ENCODE data around the gene MAST4. TPM values are rescaled to one million over a fixed set of nuclear protein-coding genes. Genes with fewer than 3 reads are reported as not detected.

Gene MAST4
- total and polyA plus RNA-seq, 5 experiments from 2014 or later = 4.5 to 19.4 (median 10.3) TPM

DNA sequence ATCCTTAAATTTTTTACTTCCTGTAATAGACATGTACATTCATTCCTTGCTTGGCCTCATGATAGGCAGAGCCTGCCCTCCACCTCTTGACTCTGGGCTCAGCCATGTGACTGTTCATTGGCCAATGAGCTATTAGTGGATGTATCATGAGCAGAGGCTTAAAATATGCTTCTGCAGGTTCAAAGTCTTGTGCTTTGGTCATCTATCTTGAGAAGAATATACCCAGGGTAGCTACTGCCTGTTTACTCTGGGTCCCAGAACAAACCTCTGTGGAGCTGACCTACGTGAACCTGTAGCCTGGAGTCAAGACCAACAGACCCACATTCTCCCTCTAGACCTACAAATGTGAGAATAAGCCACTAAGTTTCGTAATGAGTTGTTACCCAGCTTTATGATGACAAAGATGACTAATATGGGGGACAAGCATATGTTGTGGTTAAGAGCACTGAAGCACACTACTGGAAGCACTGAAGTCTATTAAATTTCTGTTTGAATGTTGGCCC is 244.4 kb downstream of the MAST4 start:
- Mint-ChIP-seq H3K4me3 (no peak overlapping the region), H3K27ac (no peak overlapping the region), H3K9me3 (peaks cover 0 to 4% (median 0%) of the 10 kb centered on the region in 9 donors), H3K36me3 (no peaks in the 10 kb centered on the region), H3K4me1 (peaks cover 0 to 3% (median 0%) of the 10 kb centered on the region in 4 donors), H3K27me3 (peaks cover 0 to 9% (median 7%) of the 10 kb centered on the region in 5 donors)
- ATAC-seq = no peak
- no peak for DNase-seq
- POLR2A ChIA-PET = no interaction called here

DNA sequence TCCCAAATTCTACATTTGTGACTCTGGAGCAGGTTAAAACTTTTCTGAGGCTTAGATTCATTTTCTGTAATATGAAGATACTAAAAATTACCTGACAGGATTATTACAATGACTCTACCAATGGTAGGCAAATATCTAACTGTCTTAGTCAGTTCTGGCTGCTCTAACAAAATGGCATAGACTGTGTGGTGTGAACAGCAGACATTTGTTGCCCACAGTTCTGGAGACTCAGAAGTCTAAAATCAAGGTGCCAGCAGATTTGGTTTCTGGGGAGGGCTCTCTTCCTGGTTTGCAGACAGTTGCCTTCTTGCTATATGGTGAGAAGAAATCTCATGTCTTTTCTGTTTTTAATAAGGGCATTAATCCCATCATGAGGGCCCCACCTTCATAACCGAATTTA is 245.1 kb downstream of the MAST4 start:
- ATAC-seq = no peak
- H3K27ac Mint-ChIP-seq = no peak overlapping the region
- no peaks in the 10 kb centered on the region for H3K36me3 Mint-ChIP-seq
- H3K9me3 Mint-ChIP-seq = peaks cover 0 to 4% (median 0%) of the 10 kb centered on the region in 9 donors
- peaks cover 0 to 3% (median 0%) of the 10 kb centered on the region in 4 donors for H3K4me1 Mint-ChIP-seq
- H3K4me3 Mint-ChIP-seq = no peak overlapping the region
- H3K27me3 Mint-ChIP-seq = peaks cover 0 to 8% (median 7%) of the 10 kb centered on the region in 5 donors
- POLR2A ChIA-PET = no interaction called here
- no peak for DNase-seq

DNA sequence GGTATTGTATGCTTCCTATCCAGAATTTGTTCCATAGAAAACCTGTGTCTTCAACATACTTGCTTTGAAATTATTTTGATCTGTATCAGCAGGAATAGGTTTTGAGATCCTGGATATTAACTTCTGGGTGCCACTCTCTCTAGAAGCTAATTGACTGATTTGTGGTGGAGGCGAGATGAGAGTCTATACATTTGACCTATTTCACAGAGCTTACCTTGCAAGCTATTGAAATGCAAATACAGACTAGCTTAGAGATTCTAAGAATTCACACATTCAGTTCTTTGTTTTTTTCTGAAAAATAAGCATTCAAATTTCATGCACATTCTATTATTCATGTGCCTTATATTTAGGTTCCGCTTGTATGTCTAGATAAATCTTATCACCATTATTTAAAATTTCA is 246.3 kb downstream of the MAST4 start:
- no peaks in the 10 kb centered on the region for H3K36me3 Mint-ChIP-seq
- peaks cover 0 to 4% (median 0%) of the 10 kb centered on the region in 9 donors for H3K9me3 Mint-ChIP-seq
- no peak for DNase-seq
- no peak for ATAC-seq
- peaks cover 0 to 3% (median 0%) of the 10 kb centered on the region in 4 donors for H3K4me1 Mint-ChIP-seq
- no peak overlapping the region for H3K4me3 Mint-ChIP-seq
- POLR2A ChIA-PET = interaction anchor here (0.6 kb wide), 1 partner anchor 69 kb away, joined by 3 read pairs; no protein-coding TSS in a partner anchor
- H3K27ac Mint-ChIP-seq = no peak overlapping the region
- peaks cover 0 to 11% (median 7%) of the 10 kb centered on the region in 5 donors for H3K27me3 Mint-ChIP-seq

GRCh38 chr5:66843065-66843464 is 246.9 kb downstream of the MAST4 start:
- no peak for DNase-seq
- Mint-ChIP-seq H3K27ac (no peak overlapping the region), H3K36me3 (no peaks in the 10 kb centered on the region), H3K27me3 (peaks cover 0 to 11% (median 7%) of the 10 kb centered on the region in 5 donors), H3K4me1 (peaks cover 0 to 3% (median 0%) of the 10 kb centered on the region in 4 donors), H3K9me3 (peaks cover 0 to 4% (median 0%) of the 10 kb centered on the region in 9 donors), H3K4me3 (no peak overlapping the region)
- POLR2A ChIA-PET = no interaction called here
- no peak for ATAC-seq

DNA sequence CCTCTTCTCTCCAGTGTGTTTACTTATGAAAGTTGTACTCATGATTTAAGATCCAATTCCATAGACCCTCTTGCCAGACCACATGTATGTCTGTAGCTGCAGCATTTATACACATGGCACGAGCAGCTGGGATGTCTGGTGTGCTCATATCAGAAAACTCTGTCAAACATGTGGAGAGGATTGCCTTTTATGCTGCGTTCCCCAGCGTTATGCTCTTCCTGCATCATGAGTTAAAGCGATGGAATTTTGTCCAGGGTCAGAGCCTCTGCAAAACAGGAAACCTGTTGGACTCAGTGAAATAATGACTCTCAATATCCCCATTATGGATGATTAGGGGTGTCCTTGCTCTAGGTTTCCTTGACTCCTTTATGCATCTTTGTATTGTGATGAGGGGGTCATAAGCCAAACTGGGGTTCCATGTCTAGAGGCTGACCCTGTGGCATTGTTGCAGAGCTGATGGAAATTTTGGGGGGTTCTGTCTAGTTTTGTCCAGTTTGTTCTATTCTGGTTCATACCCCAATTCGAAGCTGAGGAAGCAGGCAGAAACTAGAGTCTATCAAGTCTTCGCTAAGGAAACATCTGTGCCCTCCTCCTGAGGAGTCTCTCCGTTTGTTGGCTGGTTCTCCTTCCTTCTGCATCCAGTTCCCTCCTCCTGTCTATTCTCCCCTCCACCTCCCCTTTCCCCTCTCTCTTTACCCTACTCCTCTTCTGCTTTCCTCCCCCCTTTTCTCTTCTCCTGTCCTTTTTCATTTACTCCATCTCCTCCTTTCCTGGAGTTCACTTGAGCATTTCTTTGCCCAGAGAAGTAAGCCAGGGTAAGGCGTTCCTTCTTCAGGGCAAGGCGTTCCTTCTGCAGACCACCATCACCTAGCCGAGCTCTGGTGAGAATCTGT is 252.8 kb downstream of the MAST4 start:
- DNase-seq (no peak), ATAC-seq (no peak)
- H3K4me1 Mint-ChIP-seq = no peaks in the 10 kb centered on the region
- H3K27me3 Mint-ChIP-seq = peaks cover 4 to 39% (median 18%) of the 10 kb centered on the region in 5 donors
- no peak overlapping the region for H3K4me3 Mint-ChIP-seq
- H3K9me3 Mint-ChIP-seq = peaks cover 0 to 4% (median 0%) of the 10 kb centered on the region in 9 donors
- H3K36me3 Mint-ChIP-seq = no peaks in the 10 kb centered on the region
- POLR2A ChIA-PET = no interaction called here
- no peak overlapping the region for H3K27ac Mint-ChIP-seq

- POLR2A ChIA-PET = no interaction called here
Measured at GRCh38 chr5:66849803-66850202, 253.6 kb downstream of the MAST4 start.

DNA sequence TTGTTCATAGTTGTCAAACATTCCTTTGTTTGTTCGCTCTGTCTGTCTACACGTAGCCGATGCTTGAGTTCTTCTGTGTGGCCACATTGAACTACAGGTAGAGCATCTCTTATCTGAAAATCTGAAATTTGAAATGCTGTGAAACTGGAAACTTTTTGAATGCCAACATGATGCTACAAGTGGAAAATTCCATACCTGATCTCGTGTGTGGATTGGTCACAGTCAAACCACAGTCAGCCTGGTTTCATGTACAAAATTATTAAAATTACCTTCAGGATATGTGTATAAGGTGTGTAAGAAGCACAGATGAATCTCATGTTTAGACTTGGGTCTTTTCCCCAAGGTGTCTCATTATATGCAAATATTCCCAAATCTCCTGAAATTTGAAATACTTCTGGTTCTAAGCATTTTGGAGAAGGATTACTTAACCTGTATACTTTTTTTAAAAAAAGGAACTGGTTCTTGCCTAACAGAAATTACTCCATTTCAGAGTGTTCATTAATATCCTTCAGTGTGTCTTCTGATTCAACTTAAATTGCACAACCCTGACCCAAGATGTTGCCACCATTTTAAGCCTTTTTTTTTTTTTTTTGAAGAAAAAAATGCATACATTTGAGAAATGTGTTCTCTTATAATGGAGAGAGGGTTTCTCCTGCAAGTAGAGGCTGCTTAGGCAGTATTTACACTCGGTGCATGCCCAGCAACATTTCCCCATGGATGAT is 254.3 kb downstream of the MAST4 start:
- DNase-seq = no peak
- no peak overlapping the region for H3K4me3 Mint-ChIP-seq
- no peaks in the 10 kb centered on the region for H3K36me3 Mint-ChIP-seq
- POLR2A ChIA-PET = no interaction called here
- no peak overlapping the region for H3K27ac Mint-ChIP-seq
- ATAC-seq = no peak
- H3K9me3 Mint-ChIP-seq = no peaks in the 10 kb centered on the region
- H3K27me3 Mint-ChIP-seq = peaks cover 4 to 31% (median 18%) of the 10 kb centered on the region in 5 donors
- no peaks in the 10 kb centered on the region for H3K4me1 Mint-ChIP-seq

More at GRCh38 chr5:66849803-66850202, 253.6 kb downstream of the MAST4 start:
- Mint-ChIP-seq H3K4me1 (no peaks in the 10 kb centered on the region), H3K36me3 (no peaks in the 10 kb centered on the region), H3K27ac (no peak overlapping the region), H3K9me3 (peaks cover 0 to under 1% (median 0%) of the 10 kb centered on the region in 9 donors), H3K27me3 (peaks cover 4 to 31% (median 18%) of the 10 kb centered on the region in 5 donors), H3K4me3 (no peak overlapping the region)
- no peak for DNase-seq
- ATAC-seq = no peak

GRCh38 chr5:66851306-66851705 is 255.1 kb downstream of the MAST4 start:
- Mint-ChIP-seq H3K36me3 (no peaks in the 10 kb centered on the region), H3K4me3 (no peak overlapping the region)

DNA sequence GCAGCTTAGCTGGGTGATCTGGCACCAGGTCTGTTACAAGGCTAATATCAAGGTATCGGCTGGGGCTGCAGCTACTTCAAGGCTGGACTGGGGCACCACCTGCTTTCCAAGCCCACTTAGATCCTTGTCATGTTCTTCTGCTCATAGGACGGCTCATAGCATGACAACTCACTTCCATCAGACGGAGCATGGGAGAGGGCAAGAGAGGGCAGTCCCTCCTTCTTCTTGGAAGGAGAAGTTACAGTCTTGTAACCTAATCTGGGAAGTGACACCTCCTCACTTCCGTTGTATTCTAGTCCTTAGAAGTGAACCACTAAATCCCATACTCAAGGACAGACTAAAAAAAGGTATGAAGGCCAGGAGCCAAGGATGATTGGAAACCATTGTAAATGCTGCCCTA is 258.2 kb downstream of the MAST4 start:
- Mint-ChIP-seq H3K4me1 (no peaks in the 10 kb centered on the region), H3K9me3 (no peaks in the 10 kb centered on the region), H3K27ac (no peak overlapping the region), H3K27me3 (peaks cover 4 to 23% (median 15%) of the 10 kb centered on the region in 5 donors), H3K4me3 (no peak overlapping the region), H3K36me3 (no peaks in the 10 kb centered on the region)
- POLR2A ChIA-PET = no interaction called here
- no peak for ATAC-seq
- DNase-seq = no peak

More at GRCh38 chr5:66851306-66851705, 255.1 kb downstream of the MAST4 start:
- DNase-seq (no peak), ATAC-seq (no peak)
- no peaks in the 10 kb centered on the region for H3K9me3 Mint-ChIP-seq
- no peaks in the 10 kb centered on the region for H3K4me1 Mint-ChIP-seq
- H3K27me3 Mint-ChIP-seq = peaks cover 4 to 31% (median 18%) of the 10 kb centered on the region in 5 donors
- POLR2A ChIA-PET = no interaction called here
- H3K27ac Mint-ChIP-seq = no peak overlapping the region

- no peak for DNase-seq
- no peak overlapping the region for H3K4me3 Mint-ChIP-seq
- no peak overlapping the region for H3K27ac Mint-ChIP-seq
- ATAC-seq = no peak
- no peaks in the 10 kb centered on the region for H3K36me3 Mint-ChIP-seq
- no peaks in the 10 kb centered on the region for H3K4me1 Mint-ChIP-seq
- peaks cover 7 to 20% (median 15%) of the 10 kb centered on the region in 5 donors for H3K27me3 Mint-ChIP-seq
- POLR2A ChIA-PET = no interaction called here
- H3K9me3 Mint-ChIP-seq = no peaks in the 10 kb centered on the region
Measured at GRCh38 chr5:66856041-66856805, 260.0 kb downstream of the MAST4 start.

DNA sequence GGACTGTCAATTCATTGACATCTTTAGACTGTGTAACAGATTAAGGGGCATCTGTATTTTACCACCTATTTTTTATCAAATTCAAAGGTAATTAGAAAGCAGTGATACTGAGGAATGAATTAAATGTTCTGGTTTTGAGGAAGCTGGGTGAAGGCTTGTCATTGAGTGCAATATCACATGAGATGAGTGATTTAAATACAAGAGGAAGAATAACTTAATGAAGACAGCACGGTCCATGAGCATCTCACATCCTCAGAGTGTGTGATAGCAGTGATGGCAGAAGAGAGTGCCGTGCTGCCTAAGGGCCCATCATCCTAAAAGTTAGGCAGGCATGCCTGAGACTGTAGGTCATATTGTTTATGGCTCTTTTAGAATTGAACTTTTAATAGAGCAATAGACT is 263.3 kb downstream of the MAST4 start:
- Mint-ChIP-seq H3K27me3 (peaks cover 12 to 35% (median 17%) of the 10 kb centered on the region in 5 donors), H3K9me3 (no peaks in the 10 kb centered on the region), H3K4me1 (no peaks in the 10 kb centered on the region), H3K4me3 (no peak overlapping the region), H3K27ac (no peak overlapping the region), H3K36me3 (no peaks in the 10 kb centered on the region)
- DNase-seq (no peak), ATAC-seq (no peak)
- POLR2A ChIA-PET = no interaction called here

GRCh38 chr5:66860199-66860975 is 264.2 kb downstream of the MAST4 start:
- Mint-ChIP-seq H3K27me3 (peaks cover 15 to 32% (median 20%) of the 10 kb centered on the region in 5 donors), H3K27ac (no peak overlapping the region), H3K9me3 (no peaks in the 10 kb centered on the region), H3K4me1 (no peaks in the 10 kb centered on the region), H3K4me3 (no peak overlapping the region), H3K36me3 (no peaks in the 10 kb centered on the region)
- POLR2A ChIA-PET = no interaction called here
- DNase-seq (no peak), ATAC-seq (no peak)
